ENCODE data around the gene GDF2. TPM values are rescaled to one million over a fixed set of nuclear protein-coding genes. Genes with fewer than 3 reads are reported as not detected.

GDF2 gene
- total RNA-seq, 2 donors from 2014 or later: 0.16 TPM; not detected in 1

GRCh38 chr10:47360419-47361040 lies 38.3 kb downstream of the GDF2 start:
- Histone ChIP-seq H3K27ac (no peak overlapping the region), H3K27me3 (no peaks in the 10 kb centered on the region), H3K36me3 (no peaks in the 10 kb centered on the region), H3K9me3 (no peaks in the 10 kb centered on the region), H3K4me1 (peaks cover 0 to 7% of the 10 kb centered on the region in 2 donors), H3K4me3 (no peak overlapping the region)
- DNase-seq (ENCODE audit: low spot score): no peak
- TF ChIP-seq, protein P1, sequence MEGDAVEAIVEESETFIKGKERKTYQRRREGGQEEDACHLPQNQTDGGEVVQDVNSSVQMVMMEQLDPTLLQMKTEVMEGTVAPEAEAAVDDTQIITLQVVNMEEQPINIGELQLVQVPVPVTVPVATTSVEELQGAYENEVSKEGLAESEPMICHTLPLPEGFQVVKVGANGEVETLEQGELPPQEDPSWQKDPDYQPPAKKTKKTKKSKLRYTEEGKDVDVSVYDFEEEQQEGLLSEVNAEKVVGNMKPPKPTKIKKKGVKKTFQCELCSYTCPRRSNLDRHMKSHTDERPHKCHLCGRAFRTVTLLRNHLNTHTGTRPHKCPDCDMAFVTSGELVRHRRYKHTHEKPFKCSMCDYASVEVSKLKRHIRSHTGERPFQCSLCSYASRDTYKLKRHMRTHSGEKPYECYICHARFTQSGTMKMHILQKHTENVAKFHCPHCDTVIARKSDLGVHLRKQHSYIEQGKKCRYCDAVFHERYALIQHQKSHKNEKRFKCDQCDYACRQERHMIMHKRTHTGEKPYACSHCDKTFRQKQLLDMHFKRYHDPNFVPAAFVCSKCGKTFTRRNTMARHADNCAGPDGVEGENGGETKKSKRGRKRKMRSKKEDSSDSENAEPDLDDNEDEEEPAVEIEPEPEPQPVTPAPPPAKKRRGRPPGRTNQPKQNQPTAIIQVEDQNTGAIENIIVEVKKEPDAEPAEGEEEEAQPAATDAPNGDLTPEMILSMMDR (IDR thresholded peaks at IDR 0.05): no peak

DNA sequence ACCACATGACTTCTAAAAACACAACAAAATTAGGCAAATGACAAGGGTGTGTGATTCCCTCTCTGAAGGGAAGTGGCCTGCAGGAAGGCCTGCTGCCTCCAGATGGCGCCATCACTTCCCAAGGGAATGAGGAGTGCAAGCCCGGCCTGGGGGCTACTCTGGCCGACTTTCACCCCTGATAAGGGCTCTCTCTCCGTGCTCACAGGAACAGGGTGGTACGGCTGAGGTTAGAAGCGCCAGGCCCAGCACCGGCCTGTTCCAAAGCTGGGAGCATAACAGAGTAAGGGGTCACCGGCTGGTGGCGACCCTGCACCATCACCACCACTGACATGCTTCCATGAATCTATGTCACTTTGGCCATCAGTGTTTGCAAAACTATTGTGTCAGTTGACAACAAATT lies 39.0 kb downstream of the GDF2 start:
- peaks cover 0 to 7% of the 10 kb centered on the region in 2 donors for H3K4me1 ChIP-seq
- no peaks in the 10 kb centered on the region for H3K36me3 ChIP-seq
- TF ChIP-seq, protein P1 (IDR thresholded peaks at IDR 0.05): peak; percentile 49 to 72
- H3K27ac ChIP-seq: no peak overlapping the region
- H3K27me3 ChIP-seq: no peaks in the 10 kb centered on the region
- no peak for DNase-seq (ENCODE audit: low spot score)
- no peaks in the 10 kb centered on the region for H3K9me3 ChIP-seq
- H3K4me3 ChIP-seq: no peak overlapping the region

DNA sequence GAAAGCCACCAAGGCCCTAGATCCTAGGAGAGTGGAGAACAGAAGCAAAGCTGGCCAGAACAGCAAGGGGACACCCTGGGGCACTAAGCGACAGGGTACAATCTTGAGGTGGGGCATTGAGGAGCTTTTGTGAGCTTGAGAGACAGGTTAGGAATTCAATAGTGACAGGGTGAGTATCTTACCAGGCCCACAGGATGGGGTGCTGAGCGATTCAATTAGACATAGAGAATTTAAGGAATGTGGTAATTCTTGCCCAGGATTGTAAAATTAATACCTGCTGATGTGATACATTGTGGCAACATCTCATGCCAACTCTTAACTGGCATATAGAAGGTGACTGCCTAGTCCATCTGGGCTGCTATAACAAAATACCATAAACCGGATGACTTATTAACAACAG lies 39.9 kb downstream of the GDF2 start:
- TF ChIP-seq, protein P1 (IDR thresholded peaks at IDR 0.05): no peak
- Histone ChIP-seq H3K4me3 (no peak overlapping the region), H3K36me3 (no peaks in the 10 kb centered on the region), H3K27ac (no peak overlapping the region), H3K27me3 (no peaks in the 10 kb centered on the region), H3K9me3 (no peaks in the 10 kb centered on the region), H3K4me1 (peaks cover 0 to 7% of the 10 kb centered on the region in 2 donors)
- DNase-seq (ENCODE audit: low spot score): no peak

GRCh38 chr10:47363781-47364180 lies 41.5 kb downstream of the GDF2 start:
- no peak for DNase-seq (ENCODE audit: low spot score)
- Histone ChIP-seq H3K9me3 (no peaks in the 10 kb centered on the region), H3K36me3 (no peaks in the 10 kb centered on the region), H3K4me1 (peaks cover 0 to 7% of the 10 kb centered on the region in 2 donors), H3K27ac (no peak overlapping the region), H3K4me3 (no peak overlapping the region), H3K27me3 (no peaks in the 10 kb centered on the region)
- TF ChIP-seq, protein P1 (IDR thresholded peaks at IDR 0.05): no peak

DNA sequence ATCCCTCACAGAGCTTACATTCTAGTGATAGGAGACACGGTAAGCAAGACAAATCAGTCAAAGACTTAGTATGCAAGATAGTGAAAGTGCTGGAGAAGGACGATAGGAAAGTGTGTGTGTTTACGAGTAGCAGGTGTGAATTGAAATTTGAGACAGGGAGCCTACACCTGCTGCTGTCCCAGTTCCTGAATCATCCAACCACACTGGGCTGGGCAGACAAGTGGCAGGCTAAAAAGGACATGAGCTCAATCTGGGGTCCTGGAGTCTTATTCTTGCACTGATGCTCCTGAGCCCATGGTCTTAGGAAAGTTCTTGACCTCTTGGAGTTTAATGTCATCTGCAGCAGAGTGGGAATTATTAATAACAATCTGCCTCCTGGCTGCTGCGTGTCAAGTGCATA lies 42.1 kb downstream of the GDF2 start:
- no peaks in the 10 kb centered on the region for H3K27me3 ChIP-seq
- no peak overlapping the region for H3K27ac ChIP-seq
- peaks cover 0 to 7% of the 10 kb centered on the region in 2 donors for H3K4me1 ChIP-seq
- H3K4me3 ChIP-seq: no peak overlapping the region
- no peaks in the 10 kb centered on the region for H3K9me3 ChIP-seq
- TF ChIP-seq, protein P1 (IDR thresholded peaks at IDR 0.05): no peak
- no peaks in the 10 kb centered on the region for H3K36me3 ChIP-seq
- DNase-seq (ENCODE audit: low spot score): no peak

DNA sequence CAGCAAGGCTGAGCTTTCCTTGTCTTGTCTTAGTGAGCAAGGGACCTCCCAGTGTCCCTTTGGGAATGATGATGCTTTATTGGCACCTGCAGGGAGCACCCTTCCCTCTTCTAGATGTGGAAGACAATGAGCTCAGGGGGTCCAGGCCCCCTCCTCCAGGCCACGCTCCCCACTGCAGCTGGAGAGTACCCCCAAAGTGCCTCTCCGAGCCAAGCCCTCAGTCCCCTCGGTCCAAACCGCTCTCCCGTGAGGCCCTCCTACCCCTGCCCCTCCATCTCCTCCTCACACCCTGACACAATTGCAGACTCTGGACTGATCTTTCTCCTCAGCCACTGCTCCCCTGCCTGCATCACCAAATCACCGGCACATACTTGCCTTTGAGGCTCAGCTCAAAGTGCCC lies 42.7 kb downstream of the GDF2 start:
- H3K27me3 ChIP-seq: no peaks in the 10 kb centered on the region
- no peaks in the 10 kb centered on the region for H3K9me3 ChIP-seq
- H3K4me1 ChIP-seq: peaks cover 0 to 7% of the 10 kb centered on the region in 2 donors
- TF ChIP-seq, protein P1 (IDR thresholded peaks at IDR 0.05): no peak
- no peaks in the 10 kb centered on the region for H3K36me3 ChIP-seq
- H3K4me3 ChIP-seq: no peak overlapping the region
- H3K27ac ChIP-seq: no peak overlapping the region
- no peak for DNase-seq (ENCODE audit: low spot score)

All from right atrium auricular region (tissue), 2 donors.